Gastrocnemius medialis (tissue), 4 donors: ENCODE data around the gene OAS3. TPM values are rescaled to one million over a fixed set of nuclear protein-coding genes. Genes with fewer than 3 reads are reported as not detected.
A peak's percentile ranks its signal among the peaks of the same experiment; 100 is the strongest.

ENCODE experiments used
- ATAC-seq, 2 donors: fragments of 150-250 bp; one replicate each; pipeline ENCODE4 v1.9.1; 2016
- DNase-seq, 2 donors: peaks; one replicate each; pipeline ENCODE4 v3.0.0-alpha.2; 2019
- H3K27ac ChIP-seq, 4 donors: fragments of 200-600 bp; sonication (generic); 1 replicate in 1 of 4; 2 replicates in 3 of 4; pipeline ENCODE4 v1.5.1; 2016 to 2018; ENCODE audit warnings: mild to moderate bottlenecking in 2 of 4, moderate library complexity in 1 of 4
- H3K27me3 ChIP-seq, 3 donors: fragments of 200-600 bp; sonication (generic) in 2 of 3; 1 replicate in 1 of 3; 2 replicates in 2 of 3; pipeline versions ENCODE4 v1.5.1 to v1.6.0; 2016 to 2019; ENCODE audit warnings: mild to moderate bottlenecking in 1 of 3, moderate library complexity in 1 of 3
- H3K36me3 ChIP-seq, 2 donors: fragments of 200-600 bp; sonication (generic) in 1 of 2; one replicate each; pipeline ENCODE4 v1.5.1; 2017 to 2018
- H3K4me1 ChIP-seq, 2 donors: fragments of 200-600 bp; sonication (generic) in 1 of 2; one replicate each; pipeline ENCODE4 v1.5.1; 2016 to 2017; ENCODE audit warnings: mild to moderate bottlenecking in 2 of 2
- H3K4me3 ChIP-seq, 4 donors: fragments of 200-600 bp; sonication (generic) in 3 of 4; 1 replicate in 1 of 4; 2 replicates in 3 of 4; pipeline ENCODE4 v1.5.1; 2016 to 2019; ENCODE audit warnings: mild to moderate bottlenecking in 2 of 4
- H3K9me3 ChIP-seq, 3 donors: fragments of 200-600 bp; sonication (generic) in 2 of 3; 1 replicate in 1 of 3; 2 replicates in 2 of 3; pipeline ENCODE4 v1.5.1; 2016 to 2019
- POLR2A ChIP-seq, 2 donors: fragments of 450-650 bp; IDR thresholded peaks; one replicate each; pipeline ENCODE4 v1.6.1; 2017; ENCODE audit warnings: antibody characterized with exemption in 2 of 2, mild to moderate bottlenecking in 2 of 2, moderate library complexity in 2 of 2
- in situ Hi-C, 4 donors: fragments of 200-750 bp; cut with MboI; loops; one replicate each; pipeline versions ENCODE4 v1.15.0 to v1.8.0; 2017; ENCODE audit warnings: low sequenced_read_pairs in 4 of 4
- intact Hi-C: fragments of 100-400 bp; cut with DNase I; formaldehyde crosslinking; loops from one replicate; pipeline ENCODE4 v1.15.1; 2023; ENCODE audit warnings: low total_unique reads
- total RNA-seq, 4 donors: library from RNA; depleted of rRNA; stranded (reverse); fragments of >200 nt; gene quantifications; one replicate each; pipeline versions ENCODE4 v1.1.0 to v1.2.3, GENCODE V29; 2016
- TF ChIP-seq, protein P1 (sequence below), 5 experiments: fragments of 450-650 bp in 3 of 5; fragments of 200-600 bp in 2 of 5; sonication (generic) in 2 of 5; IDR thresholded peaks in 4 of 5; conservative IDR thresholded peaks in 1 of 5; 1 replicate in 4 of 5; 2 replicates in 1 of 5; pipeline ENCODE4 v1.5.1; 2016 to 2019; ENCODE audit warnings: antibody characterized with exemption in 5 of 5, mild to moderate bottlenecking in 3 of 5, moderate library complexity in 3 of 5

OAS3 gene
- total RNA-seq, 4 donors from 2014 or later = 1.4 to 5.3 (median 4.2) TPM

DNA sequence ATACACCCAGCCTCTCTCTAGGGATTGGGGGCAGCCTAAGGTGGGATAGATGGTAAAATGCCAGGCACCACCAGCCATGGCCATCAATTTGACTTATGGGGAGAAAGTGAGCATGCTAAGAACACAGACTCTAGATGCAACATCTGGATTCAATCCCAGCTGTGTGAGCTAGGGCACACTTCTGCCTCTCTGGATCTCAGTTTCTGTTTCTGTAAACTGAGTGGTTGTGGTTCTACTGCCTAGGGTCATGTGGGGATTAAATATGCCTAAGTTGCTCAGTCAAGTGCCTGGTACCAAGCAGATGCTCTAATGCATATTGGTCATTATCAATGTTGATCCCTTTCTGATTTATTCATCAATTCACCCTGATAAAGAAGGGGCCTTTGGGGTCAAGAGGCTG lies 44.1 kb upstream of the OAS3 start:
- no peak for DNase-seq
- no peak for ATAC-seq
- TF ChIP-seq, protein P1, sequence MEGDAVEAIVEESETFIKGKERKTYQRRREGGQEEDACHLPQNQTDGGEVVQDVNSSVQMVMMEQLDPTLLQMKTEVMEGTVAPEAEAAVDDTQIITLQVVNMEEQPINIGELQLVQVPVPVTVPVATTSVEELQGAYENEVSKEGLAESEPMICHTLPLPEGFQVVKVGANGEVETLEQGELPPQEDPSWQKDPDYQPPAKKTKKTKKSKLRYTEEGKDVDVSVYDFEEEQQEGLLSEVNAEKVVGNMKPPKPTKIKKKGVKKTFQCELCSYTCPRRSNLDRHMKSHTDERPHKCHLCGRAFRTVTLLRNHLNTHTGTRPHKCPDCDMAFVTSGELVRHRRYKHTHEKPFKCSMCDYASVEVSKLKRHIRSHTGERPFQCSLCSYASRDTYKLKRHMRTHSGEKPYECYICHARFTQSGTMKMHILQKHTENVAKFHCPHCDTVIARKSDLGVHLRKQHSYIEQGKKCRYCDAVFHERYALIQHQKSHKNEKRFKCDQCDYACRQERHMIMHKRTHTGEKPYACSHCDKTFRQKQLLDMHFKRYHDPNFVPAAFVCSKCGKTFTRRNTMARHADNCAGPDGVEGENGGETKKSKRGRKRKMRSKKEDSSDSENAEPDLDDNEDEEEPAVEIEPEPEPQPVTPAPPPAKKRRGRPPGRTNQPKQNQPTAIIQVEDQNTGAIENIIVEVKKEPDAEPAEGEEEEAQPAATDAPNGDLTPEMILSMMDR (IDR thresholded peaks at IDR 0.05 in 4 of 5, conservative IDR thresholded peaks at IDR 0.05 in 1 of 5) = no peak
- TF ChIP-seq POLR2A (IDR thresholded peaks at IDR 0.05) = no peak
- Histone ChIP-seq H3K27me3 (no peaks in the 10 kb centered on the region), H3K9me3 (no peaks in the 10 kb centered on the region), H3K4me1 (no peaks in the 10 kb centered on the region), H3K27ac (no peak overlapping the region), H3K36me3 (no peaks in the 10 kb centered on the region), H3K4me3 (no peak overlapping the region)
- in situ Hi-C loops = no loop called here
- intact Hi-C loops = loop anchor here (10.0 kb wide), 1 partner anchor 1419 kb away; no protein-coding TSS in a partner anchor

DNA sequence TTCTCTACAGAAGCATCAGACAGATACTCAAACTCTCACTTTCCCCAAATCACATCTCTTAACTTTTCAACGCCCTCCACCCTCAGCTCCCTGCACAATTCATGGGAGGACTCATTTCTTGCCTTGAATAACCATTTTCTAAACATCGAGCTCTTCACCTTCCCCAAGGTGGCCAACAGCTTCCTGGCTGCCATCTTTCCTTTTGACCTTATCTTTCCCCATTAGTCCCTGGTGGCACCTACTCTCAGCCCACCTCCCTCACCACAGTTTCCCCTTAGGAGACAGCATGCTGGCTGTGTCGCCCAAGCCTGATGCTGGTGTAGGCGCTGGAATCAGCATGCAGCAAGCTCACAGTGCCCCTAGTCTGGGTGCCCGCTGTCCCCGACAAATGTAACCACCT lies 39.9 kb upstream of the OAS3 start:
- DNase-seq = no peak
- H3K36me3 ChIP-seq = no peaks in the 10 kb centered on the region
- no peak for ATAC-seq
- H3K9me3 ChIP-seq = no peaks in the 10 kb centered on the region
- TF ChIP-seq POLR2A (IDR thresholded peaks at IDR 0.05) = no peak
- TF ChIP-seq, protein P1 (IDR thresholded peaks at IDR 0.05 in 4 of 5, conservative IDR thresholded peaks at IDR 0.05 in 1 of 5) = no peak
- H3K27me3 ChIP-seq = no peaks in the 10 kb centered on the region
- H3K27ac ChIP-seq = no peak overlapping the region
- intact Hi-C loops = loop anchor here (10.0 kb wide), 1 partner anchor 1424 kb away; no protein-coding TSS in a partner anchor
- in situ Hi-C loops = no loop called here
- no peak overlapping the region for H3K4me3 ChIP-seq
- H3K4me1 ChIP-seq = no peaks in the 10 kb centered on the region

DNA sequence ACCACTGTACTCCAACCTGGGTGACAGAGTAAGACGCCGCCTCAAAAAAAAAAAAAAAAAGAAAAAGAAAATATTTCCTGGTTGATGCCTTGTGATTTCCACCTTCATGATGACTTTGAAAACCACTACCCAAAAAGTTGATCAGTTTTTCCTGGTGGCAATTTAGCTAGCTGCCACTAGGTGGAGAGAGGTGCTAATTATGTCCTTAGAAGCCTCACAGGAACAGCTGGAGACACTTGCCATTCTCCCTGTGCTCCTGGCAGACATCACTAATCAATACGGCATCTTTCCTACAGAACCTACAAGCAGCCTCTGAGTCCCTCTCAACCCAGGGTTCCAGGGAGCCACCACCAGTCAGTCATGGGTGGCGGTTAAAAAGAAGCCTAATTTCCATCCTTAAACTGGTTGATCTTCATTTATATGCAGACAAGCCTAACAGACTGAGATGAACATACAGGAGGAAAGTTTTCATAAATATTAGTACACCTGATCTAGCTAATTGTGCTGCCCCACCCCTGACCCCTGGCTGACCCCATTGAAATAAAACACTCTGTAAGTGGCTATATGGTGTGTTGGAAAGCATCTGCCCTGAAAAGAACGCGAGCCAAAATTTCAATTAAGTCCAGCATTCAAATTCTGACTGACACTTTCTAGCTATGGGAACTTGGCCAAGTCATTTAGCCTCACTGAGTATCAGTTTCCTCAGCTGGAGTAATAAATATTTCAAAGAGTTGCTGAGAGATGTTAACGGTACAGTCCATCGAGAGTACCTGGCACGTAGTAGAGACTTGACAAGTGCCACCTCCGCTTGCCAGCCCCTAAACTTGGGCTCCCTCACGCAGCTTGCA lies 37.8 kb upstream of the OAS3 start:
- no peak for ATAC-seq
- H3K36me3 ChIP-seq = no peaks in the 10 kb centered on the region
- in situ Hi-C loops = no loop called here
- no peak for TF ChIP-seq POLR2A (IDR thresholded peaks at IDR 0.05)
- TF ChIP-seq, protein P1 (IDR thresholded peaks at IDR 0.05 in 4 of 5, conservative IDR thresholded peaks at IDR 0.05 in 1 of 5) = peak in 3 of 5 experiments; percentile 25 to 49 (median 29)
- H3K4me1 ChIP-seq = no peaks in the 10 kb centered on the region
- no peak for DNase-seq
- H3K4me3 ChIP-seq = no peak overlapping the region
- H3K9me3 ChIP-seq = no peaks in the 10 kb centered on the region
- no peaks in the 10 kb centered on the region for H3K27me3 ChIP-seq
- intact Hi-C loops = no loop called here
- H3K27ac ChIP-seq = no peak overlapping the region

DNA sequence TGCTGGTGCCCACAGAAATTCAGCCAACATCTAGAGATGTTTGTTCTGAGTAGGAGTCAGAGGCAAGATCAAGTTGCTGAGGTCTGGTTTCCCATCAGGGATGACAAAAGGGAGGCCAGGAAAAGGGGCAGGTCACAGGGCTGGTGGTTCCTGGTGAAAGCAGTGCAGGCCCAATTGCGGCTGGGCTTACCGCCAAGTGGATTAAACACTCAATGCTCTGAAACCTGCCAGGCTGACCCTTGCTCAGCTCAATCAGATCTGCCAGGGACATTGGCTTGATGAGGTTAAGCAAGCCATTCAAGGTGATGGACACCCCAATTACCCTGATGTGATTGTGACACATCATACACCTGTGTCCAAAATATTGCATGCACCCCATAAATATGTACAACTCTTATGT lies 37.0 kb upstream of the OAS3 start:
- TF ChIP-seq, protein P1 (IDR thresholded peaks at IDR 0.05 in 4 of 5, conservative IDR thresholded peaks at IDR 0.05 in 1 of 5) = no peak
- TF ChIP-seq POLR2A (IDR thresholded peaks at IDR 0.05) = no peak
- Histone ChIP-seq H3K4me1 (no peaks in the 10 kb centered on the region), H3K36me3 (no peaks in the 10 kb centered on the region), H3K27ac (no peak overlapping the region), H3K4me3 (no peak overlapping the region), H3K9me3 (no peaks in the 10 kb centered on the region), H3K27me3 (no peaks in the 10 kb centered on the region)
- no peak for DNase-seq
- in situ Hi-C loops (no loop called here), intact Hi-C loops (no loop called here)
- ATAC-seq = no peak
